Effector memory CD8-positive, alpha-beta T cell (primary cell): ENCODE measurements around the gene PEX26.
"Not testable (repeated sequence)": the region's sequence is repeated elsewhere in the genome, so short reads cannot be mapped to it uniquely, and the experiment has no call there.

Experiments used
- ATAC-seq: fragments of 150-1000 bp; cut with Tn5 transposase; replicated peaks from 2 replicates; pipeline ENCODE4 v1.10.0; 2021; ENCODE audit warnings: mild to moderate bottlenecking, moderate library complexity
- DNase-seq, 3 experiments: peaks; one replicate each; pipeline ENCODE4 v3.0.0; 2021
- H3K27ac Mint-ChIP-seq, 2 donors: one replicate each; pipeline ENCODE4 v1.8.0; 2022; ENCODE audit warnings: mild to moderate bottlenecking in 2 of 2, mixed read lengths in 2 of 2, moderate library complexity in 2 of 2
- H3K27me3 Mint-ChIP-seq, 2 donors: one replicate each; pipeline ENCODE4 v1.8.0; 2022; ENCODE audit warnings: mixed read lengths in 2 of 2
- H3K36me3 Mint-ChIP-seq: one replicate; pipeline ENCODE4 v1.8.0; 2022; ENCODE audit warnings: mild to moderate bottlenecking, moderate library complexity, mixed read lengths; ENCODE audit not compliant: insufficient read depth
- H3K4me1 Mint-ChIP-seq, 2 donors: one replicate each; pipeline ENCODE4 v1.8.0; 2022; ENCODE audit warnings: low read depth in 2 of 2, mixed read lengths in 2 of 2
- H3K4me3 Mint-ChIP-seq, 2 donors: one replicate each; pipeline ENCODE4 v1.8.0; 2022; ENCODE audit warnings: mild to moderate bottlenecking in 2 of 2, mixed read lengths in 2 of 2, moderate library complexity in 2 of 2
- H3K9me3 Mint-ChIP-seq, 2 donors: one replicate each; pipeline ENCODE4 v1.8.0; 2022; ENCODE audit warnings: mixed read lengths in 2 of 2

Gene PEX26

DNA sequence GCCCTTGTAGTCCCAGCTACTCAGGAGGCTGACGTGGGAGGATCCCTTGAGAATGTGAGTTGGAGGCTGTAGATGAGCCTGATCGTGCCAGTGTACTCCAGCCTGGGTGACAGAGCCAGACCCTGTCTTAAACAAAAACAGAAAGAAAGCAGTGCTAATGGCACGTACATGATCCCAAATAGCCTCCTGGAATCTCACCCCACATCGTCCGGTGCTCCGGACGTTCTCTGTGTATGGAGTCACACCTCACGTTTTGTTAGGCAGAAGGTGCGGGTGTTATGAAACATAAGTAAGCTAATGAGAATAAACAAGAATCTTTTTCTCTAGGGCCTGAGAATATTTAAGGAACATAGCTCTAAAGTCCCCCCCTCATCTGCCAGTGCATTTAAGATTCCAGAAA lies 29.7 kb upstream of the PEX26 start:
- H3K36me3 Mint-ChIP-seq, result no peaks in the 10 kb centered on the region
- H3K4me3 Mint-ChIP-seq, result no peak overlapping the region
- H3K27me3 Mint-ChIP-seq, result peaks cover 6 to 14% of the 10 kb centered on the region in 2 donors

DNA sequence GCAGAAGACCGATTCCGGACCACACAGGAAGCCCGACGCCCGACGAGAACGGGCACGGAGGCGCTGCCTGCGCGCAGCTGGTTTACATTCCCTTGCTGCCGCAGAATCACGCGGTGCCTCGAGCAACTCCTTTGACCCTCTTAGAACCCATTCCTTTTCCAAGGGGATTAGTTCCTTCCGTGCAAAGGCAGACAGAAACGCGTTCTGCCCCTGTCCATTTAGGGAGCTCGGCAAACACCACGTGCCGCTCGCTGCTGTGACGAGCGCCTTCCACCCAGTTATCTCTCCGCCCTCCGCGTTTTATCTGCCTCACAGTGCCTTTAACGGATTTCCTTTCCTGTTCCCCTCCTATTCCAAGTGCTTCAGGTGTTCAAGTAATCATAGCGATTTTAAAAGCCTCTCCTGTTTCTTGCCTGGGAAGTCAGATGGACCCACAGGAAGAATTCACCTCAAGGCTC lies 29.3 kb upstream of the PEX26 start:
- Mint-ChIP-seq H3K36me3 (no peaks in the 10 kb centered on the region), H3K9me3 (no peaks in the 10 kb centered on the region), H3K4me1 (no peaks in the 10 kb centered on the region), H3K27ac (no peak overlapping the region), H3K27me3 (peaks cover 6 to 14% of the 10 kb centered on the region in 2 donors), H3K4me3 (no peak overlapping the region)
- ATAC-seq, result no peak
- DNase-seq, result no peak

More for the DNA sequence above, 29.7 kb upstream of the PEX26 start:
- no peaks in the 10 kb centered on the region for H3K9me3 Mint-ChIP-seq
- ATAC-seq, result no peak
- H3K4me1 Mint-ChIP-seq, result no peaks in the 10 kb centered on the region
- DNase-seq, result no peak
- H3K27ac Mint-ChIP-seq, result no peak overlapping the region

DNA sequence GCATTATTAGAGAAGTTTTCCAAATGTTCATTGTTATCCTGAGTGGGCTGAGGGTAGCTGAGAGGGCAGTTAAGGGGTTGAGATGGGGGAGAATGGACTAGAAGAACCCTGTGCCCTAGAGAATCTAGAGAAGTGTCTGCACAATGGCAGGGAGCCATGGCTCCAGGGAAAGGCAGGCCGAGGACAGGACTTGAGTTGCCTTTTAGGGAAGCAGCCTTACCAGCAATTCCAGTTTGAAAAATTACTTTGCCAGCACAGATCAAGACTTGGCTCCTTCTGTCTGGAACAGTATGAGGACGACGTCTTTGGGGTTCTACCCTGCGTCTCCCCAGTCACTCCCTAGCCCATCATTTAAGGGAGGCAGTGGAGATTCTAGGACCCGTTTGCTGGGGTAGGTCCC lies 27.7 kb upstream of the PEX26 start:
- Mint-ChIP-seq H3K9me3 (no peaks in the 10 kb centered on the region), H3K4me1 (no peaks in the 10 kb centered on the region), H3K27me3 (peaks cover 6 to 14% of the 10 kb centered on the region in 2 donors), H3K36me3 (no peaks in the 10 kb centered on the region), H3K27ac (no peak overlapping the region), H3K4me3 (no peak overlapping the region)
- DNase-seq, result no peak
- no peak for ATAC-seq

DNA sequence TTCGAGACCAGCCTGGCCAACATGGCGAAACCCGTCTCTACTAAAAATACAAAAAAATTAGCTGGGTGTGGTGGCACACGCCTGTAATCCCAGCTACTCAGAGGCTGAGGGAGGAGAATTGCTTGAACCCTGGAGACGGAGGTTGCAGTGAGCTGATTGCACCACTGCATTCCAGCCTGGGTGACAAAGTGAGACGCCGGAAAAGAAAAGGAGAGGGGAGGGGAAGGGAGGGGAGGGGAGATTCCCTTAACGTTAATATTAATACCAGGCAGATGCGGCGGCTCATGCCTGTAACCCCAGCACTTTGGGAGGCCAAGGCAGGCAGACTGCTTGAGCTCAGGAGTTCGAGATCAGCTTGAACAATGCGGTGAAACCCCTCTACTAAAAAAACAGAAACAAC lies 26.7 kb upstream of the PEX26 start:
- ATAC-seq, H3K36me3 Mint-ChIP-seq, H3K27ac Mint-ChIP-seq, H3K4me3 Mint-ChIP-seq, H3K9me3 Mint-ChIP-seq, DNase-seq, H3K4me1 Mint-ChIP-seq: not testable (repeated sequence)
- peaks cover 6 to 14% of the 10 kb centered on the region in 2 donors for H3K27me3 Mint-ChIP-seq

GRCh38 chr22:18053216-18053946 lies 24.4 kb upstream of the PEX26 start:
- peaks cover 6 to 14% of the 10 kb centered on the region in 2 donors for H3K27me3 Mint-ChIP-seq
- DNase-seq, H3K36me3 Mint-ChIP-seq, H3K9me3 Mint-ChIP-seq, H3K27ac Mint-ChIP-seq, ATAC-seq, H3K4me1 Mint-ChIP-seq, H3K4me3 Mint-ChIP-seq: not testable (repeated sequence)

GRCh38 chr22:18055619-18056160 lies 22.1 kb upstream of the PEX26 start:
- no peaks in the 10 kb centered on the region for H3K4me1 Mint-ChIP-seq
- H3K27ac Mint-ChIP-seq, result no peak overlapping the region
- H3K27me3 Mint-ChIP-seq, result peaks cover under 1 to 5% of the 10 kb centered on the region in 2 donors
- H3K9me3 Mint-ChIP-seq, result no peaks in the 10 kb centered on the region
- DNase-seq, result no peak
- no peaks in the 10 kb centered on the region for H3K36me3 Mint-ChIP-seq
- no peak overlapping the region for H3K4me3 Mint-ChIP-seq
- ATAC-seq, result no peak

DNA sequence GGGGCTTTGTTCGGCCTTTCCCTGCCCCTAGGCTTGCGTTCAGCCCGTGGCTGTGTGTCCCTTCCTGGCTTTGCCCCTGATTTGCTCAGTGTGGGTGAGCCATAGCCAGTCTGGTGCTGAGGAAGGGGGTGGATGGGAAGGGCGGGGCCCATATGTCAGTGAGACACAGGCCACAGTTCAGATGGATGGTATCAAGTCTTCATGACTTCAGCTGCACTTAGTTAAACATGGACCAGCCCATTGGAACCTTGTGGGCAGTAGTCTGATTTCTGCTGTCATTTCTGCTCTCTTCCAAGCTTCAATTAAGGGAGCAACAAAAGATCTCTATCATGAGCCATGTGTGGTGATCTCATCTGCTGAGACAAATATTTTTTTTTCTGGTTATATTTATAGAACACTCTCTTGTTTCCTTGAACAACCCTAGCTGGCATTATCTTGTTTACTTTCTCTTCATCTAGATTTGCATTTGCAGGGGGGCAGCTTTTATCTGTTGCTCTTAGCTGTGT lies 21.6 kb upstream of the PEX26 start:
- no peak for ATAC-seq
- no peak for DNase-seq
- peak overlapping the region in 1 of 2 donors; percentile 16 for H3K27ac Mint-ChIP-seq

GRCh38 chr22:18056807-18057474 lies 20.8 kb upstream of the PEX26 start:
- H3K27ac Mint-ChIP-seq, result peak overlapping the region in 1 of 2 donors; percentile 16
- ATAC-seq (peak; percentile 44), DNase-seq (no peak)
- no peaks in the 10 kb centered on the region for H3K4me1 Mint-ChIP-seq
- H3K9me3 Mint-ChIP-seq, result no peaks in the 10 kb centered on the region
- no peak overlapping the region for H3K4me3 Mint-ChIP-seq
- H3K36me3 Mint-ChIP-seq, result no peaks in the 10 kb centered on the region
- peaks cover 0 to 5% of the 10 kb centered on the region in 2 donors for H3K27me3 Mint-ChIP-seq

More for the DNA sequence above, 21.6 kb upstream of the PEX26 start:
- H3K9me3 Mint-ChIP-seq, result no peaks in the 10 kb centered on the region
- no peaks in the 10 kb centered on the region for H3K4me1 Mint-ChIP-seq
- H3K36me3 Mint-ChIP-seq, result no peaks in the 10 kb centered on the region
- H3K4me3 Mint-ChIP-seq, result no peak overlapping the region
- H3K27me3 Mint-ChIP-seq, result peaks cover 0 to 5% of the 10 kb centered on the region in 2 donors

DNA sequence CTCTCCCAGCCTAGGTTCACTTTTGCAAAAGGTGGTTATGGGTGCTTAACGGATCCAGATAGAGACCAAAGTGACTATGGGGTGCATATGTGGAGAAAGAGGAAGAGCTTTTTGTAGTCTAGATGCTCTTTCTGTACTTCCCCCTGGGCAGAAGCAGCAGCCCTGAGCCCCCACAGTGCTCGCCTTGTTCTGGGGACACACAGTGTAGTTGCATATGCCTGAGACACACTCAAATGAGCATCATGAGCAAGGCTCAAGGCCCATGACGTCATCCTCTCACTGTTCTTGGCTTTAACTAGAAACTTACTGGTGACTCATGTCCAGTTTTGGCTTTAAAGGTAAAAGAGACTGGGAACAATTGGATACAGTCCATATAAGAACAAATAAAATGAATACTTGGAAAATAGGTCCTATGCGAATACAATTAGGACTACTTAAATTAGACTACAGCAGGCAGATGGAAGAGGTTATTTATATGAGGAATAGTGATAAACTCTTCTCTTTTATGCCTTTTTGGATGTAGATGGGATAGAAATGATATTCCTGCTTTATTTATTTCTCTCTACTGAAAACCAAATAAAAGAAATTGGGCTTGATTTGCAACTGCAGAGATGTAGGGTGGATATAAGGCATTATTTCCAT lies 20.1 kb upstream of the PEX26 start:
- no peak for DNase-seq
- H3K27ac Mint-ChIP-seq, result no peak overlapping the region
- no peaks in the 10 kb centered on the region for H3K36me3 Mint-ChIP-seq
- peaks cover 0 to 5% of the 10 kb centered on the region in 2 donors for H3K27me3 Mint-ChIP-seq
- H3K4me3 Mint-ChIP-seq, result no peak overlapping the region
- H3K4me1 Mint-ChIP-seq, result no peaks in the 10 kb centered on the region
- no peaks in the 10 kb centered on the region for H3K9me3 Mint-ChIP-seq
- ATAC-seq, result peak; percentile 62

GRCh38 chr22:18058371-18059093 lies 19.3 kb upstream of the PEX26 start:
- H3K27me3 Mint-ChIP-seq, result peaks cover 0 to 5% of the 10 kb centered on the region in 2 donors
- no peaks in the 10 kb centered on the region for H3K4me1 Mint-ChIP-seq
- no peak overlapping the region for H3K27ac Mint-ChIP-seq
- ATAC-seq (no peak), DNase-seq (no peak)
- no peak overlapping the region for H3K4me3 Mint-ChIP-seq
- H3K36me3 Mint-ChIP-seq, result no peaks in the 10 kb centered on the region
- H3K9me3 Mint-ChIP-seq, result no peaks in the 10 kb centered on the region

DNA sequence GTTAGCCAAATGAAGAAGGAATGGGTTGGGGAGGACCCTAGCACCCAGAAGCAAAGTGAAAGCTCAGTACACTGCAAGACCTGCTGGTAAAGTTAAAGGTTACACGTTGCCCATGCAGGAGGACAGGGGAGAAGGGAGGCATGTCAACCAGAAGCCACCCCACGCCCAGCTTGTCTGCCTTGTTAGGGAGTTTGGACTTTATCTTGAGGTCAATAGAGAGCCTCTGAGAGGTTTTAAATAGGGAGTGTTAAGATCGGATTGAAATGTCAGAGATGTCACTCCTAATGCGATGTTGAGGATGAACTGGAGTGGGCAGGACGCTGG lies 18.7 kb upstream of the PEX26 start:
- H3K4me3 Mint-ChIP-seq, result no peak overlapping the region
- DNase-seq (no peak), ATAC-seq (no peak)
- no peaks in the 10 kb centered on the region for H3K4me1 Mint-ChIP-seq
- H3K9me3 Mint-ChIP-seq, result no peaks in the 10 kb centered on the region
- H3K27ac Mint-ChIP-seq, result no peak overlapping the region
- no peaks in the 10 kb centered on the region for H3K36me3 Mint-ChIP-seq
- peaks cover 5% of the 10 kb centered on the region in 2 donors for H3K27me3 Mint-ChIP-seq

GRCh38 chr22:18059473-18059872 lies 18.3 kb upstream of the PEX26 start:
- DNase-seq, result no peak
- H3K4me1 Mint-ChIP-seq, result no peaks in the 10 kb centered on the region
- peaks cover 9% of the 10 kb centered on the region in 2 donors for H3K27me3 Mint-ChIP-seq

DNA sequence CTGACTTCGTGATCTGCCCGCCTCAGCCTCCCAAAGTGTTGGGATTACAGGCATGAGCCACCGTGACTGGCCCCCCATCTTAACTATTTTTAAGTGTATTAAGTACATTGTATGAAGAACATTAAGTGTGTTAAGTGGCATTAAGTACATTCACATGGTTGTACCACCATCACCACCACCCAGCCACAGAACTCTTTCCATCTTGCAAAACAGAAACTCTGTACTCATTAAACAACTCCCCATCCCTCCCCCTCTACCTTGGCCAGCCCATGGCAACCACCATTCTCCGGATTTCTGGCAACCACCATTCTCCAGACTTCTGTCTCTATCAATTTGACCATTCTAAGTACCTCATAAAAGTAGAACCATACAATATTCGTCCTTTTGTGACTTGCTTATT lies 17.8 kb upstream of the PEX26 start:
- ATAC-seq, result no peak
- Mint-ChIP-seq H3K9me3 (no peaks in the 10 kb centered on the region), H3K27me3 (peaks cover 14% of the 10 kb centered on the region in 2 donors), H3K4me3 (no peak overlapping the region), H3K4me1 (no peaks in the 10 kb centered on the region), H3K36me3 (no peaks in the 10 kb centered on the region), H3K27ac (no peak overlapping the region)
- no peak for DNase-seq

More at GRCh38 chr22:18059473-18059872, 18.3 kb upstream of the PEX26 start:
- no peak overlapping the region for H3K4me3 Mint-ChIP-seq
- no peak for ATAC-seq
- no peaks in the 10 kb centered on the region for H3K9me3 Mint-ChIP-seq
- no peak overlapping the region for H3K27ac Mint-ChIP-seq
- H3K36me3 Mint-ChIP-seq, result no peaks in the 10 kb centered on the region
